Fibroblast of upper back skin (primary cell): ENCODE data around the gene PAPPA.

ENCODE experiments used
- DNase-seq: peaks from one replicate; pipeline ENCODE4 v3.0.0-alpha.2; 2013

Gene PAPPA

DNA sequence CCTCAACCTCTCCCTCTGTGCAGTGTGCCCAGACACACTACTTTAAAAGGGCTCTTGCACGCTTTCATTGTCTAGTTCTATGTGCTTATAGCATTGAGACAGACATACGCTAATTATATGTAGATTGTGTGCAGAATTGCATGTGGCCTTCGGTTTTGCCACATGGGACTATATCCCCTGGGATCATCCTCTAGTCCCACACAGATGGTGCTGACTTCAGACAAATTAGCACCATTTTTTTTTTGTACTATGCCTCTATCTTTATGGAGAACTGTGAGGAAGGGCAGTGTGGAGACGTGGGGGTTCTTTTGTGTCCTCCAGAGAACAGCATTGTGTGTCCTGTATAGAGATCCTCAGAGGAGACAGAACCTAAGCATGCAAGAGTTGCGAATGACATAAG, 29.3 kb downstream of the PAPPA start:
- DNase-seq, result no peak

DNA sequence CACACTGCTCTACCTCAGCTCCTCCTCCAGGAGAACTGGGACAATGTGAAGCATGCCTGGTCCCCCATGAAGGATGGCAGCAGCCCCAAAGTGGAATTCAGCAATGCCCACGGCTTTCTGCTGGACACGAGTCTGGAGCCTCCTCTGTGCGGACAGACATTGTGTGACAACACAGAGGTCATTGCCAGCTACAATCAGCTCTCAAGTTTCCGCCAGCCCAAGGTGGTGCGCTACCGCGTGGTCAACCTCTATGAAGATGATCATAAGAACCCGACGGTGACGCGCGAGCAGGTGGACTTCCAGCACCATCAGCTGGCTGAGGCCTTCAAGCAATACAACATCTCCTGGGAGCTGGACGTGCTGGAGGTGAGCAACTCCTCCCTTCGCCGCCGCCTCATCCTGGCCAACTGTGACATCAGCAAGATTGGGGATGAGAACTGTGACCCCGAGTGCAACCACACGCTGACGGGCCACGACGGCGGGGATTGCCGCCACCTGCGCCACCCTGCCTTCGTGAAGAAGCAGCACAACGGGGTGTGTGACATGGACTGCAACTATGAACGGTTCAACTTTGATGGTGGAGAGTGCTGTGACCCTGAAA, 34.1 kb downstream of the PAPPA start:
- DNase-seq, result no peak

DNA sequence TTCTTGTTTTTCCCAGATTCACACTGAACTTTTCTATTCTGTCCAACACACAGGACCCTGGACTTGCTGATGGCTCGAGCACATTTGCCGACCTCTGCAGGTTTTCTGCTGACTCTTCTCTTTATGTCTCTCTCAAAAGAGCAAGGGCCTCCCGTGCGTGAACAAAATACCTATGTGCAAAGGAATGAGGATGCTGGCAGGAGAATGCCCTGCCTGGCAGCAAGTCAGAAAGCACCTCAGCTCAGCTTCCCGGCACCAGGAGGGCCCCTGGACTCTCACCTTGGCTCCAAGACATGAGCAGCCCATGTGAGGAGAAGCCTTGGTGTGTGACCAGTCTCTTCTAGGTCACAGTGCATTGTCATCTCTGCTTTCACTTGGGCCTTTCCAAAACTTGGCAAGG, 36.1 kb downstream of the PAPPA start:
- no peak for DNase-seq

DNA sequence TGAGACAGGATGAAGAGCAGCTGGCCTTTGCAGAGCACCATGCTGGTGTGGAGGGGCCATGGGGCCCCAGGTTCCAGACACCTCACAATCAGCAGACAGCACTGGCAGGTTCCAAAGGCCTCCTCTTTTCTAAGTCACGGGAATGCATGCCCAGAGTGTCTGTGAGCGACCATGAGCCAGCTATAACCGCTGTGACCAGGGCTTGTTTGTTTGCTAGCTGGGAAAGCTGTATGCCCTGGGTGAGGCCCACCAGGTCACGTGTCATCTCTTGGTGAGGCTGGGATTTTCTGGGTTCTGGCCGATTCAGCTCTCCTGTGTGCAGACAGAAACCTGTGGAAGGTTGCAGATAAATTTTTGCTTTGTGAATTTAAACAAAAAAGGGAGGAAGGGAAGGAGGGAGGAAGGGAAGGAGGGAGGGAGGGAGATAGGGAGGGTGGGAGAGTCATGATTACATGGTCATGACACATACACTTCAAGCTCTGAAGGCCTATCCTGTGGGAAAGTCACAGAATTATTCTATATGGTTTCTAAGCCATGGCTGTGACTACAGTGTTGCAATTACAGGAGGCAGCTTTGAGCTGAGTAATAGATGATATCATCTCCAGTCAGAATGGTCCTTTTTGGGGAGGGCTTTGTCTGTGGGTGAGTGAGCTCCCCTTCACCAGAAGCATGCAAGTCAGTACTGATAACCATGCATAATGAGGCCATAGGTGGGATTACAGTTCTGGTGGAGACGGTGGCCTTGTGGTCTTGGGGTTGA, 37.2 kb downstream of the PAPPA start:
- DNase-seq, result peak; percentile 78

DNA sequence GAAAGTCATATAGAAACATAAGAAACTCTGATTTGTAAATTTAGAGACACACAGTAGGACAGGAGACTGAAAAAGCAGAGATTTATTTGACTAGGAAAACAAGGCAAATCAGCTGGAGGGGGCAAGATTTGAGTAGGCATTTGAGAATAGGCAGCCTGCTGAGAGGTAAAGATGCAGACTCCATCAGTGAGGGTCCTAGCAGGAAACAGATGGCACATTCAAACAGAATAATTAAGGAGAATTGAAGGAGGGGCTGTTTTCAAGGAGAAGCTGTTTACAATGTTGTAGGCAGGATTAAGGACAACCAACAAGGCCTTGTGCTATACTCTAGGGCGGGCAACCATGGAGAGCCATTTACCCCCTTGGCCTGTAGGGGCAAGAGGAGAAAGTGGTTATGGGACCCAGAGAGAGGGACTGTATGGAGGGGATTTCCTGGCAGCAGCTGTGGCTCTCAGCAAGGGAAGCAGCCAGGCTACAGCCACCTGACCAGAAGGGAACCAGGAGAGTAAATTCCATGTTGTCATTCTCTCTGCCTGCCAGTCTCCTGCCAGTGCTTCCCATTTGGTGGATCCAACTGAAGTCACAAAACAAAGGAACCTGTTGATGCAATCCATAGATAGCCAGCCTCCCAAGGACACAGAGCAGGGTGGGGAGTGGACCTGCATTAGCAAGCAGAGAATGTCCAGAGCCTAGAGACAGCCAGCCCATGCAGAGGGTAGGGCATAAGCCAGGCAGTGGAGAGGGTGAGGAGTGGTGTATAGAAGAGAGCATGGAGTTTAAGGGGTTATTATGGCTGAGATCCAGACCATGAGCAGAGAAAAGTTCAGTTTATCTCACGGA, 38.2 kb downstream of the PAPPA start:
- no peak for DNase-seq

DNA sequence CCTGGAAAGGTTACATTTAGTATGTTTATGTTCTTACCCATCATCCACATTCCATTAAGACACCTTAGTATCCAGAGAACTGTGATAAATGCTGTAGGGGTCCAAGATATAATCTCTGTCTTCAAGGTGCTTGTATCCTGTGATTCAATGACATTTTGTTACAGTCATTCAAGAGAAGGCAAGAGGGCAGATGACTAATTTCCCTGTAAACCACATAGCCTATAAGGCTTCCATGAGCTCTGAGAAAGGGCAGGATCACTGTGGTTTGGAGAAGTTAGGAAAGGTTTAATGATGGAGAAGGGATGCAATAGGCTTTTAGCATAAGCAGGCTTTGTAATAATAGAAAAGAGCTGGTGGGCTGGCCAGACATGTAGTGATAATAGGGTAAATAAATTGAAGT, 40.0 kb downstream of the PAPPA start:
- peak; percentile 83 for DNase-seq

DNA sequence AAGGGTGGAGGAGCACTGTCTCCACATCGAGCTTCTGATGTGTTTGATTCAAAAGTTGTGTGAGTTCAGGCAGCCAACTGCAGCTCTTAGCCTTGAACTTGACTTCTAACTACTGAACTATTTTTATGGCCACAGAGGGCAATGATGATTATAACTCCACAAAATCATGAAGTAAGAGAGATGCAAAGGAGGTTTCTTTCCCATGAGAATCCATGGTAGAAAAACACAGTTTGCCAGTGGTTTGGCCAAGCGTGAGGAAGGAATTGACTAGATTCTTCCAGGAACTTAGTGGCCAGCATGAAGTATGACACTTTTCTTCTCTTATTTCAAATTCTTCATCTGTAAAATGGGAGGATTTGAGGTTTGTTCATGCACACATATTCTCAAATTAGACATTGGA, 43.2 kb downstream of the PAPPA start:
- DNase-seq, result no peak

DNA sequence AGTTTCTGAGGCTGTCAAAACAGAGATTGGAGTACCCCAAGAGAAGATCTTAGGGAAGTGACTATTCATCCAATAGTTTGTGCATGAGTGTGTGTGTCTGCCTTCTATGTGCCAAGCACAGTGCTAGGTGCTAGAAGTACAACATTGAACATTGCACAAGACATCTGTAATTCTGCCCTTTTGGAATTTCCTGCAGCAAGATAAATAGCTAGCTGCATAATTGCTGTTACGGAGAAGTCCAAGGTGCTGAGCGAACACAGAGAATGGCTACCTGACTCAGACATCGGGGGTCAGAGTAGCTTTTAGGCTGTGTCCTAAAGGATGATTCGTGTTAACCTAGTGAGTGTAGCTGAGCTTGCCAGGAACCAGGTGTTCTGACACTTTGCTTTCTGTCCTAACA, 44.8 kb downstream of the PAPPA start:
- no peak for DNase-seq

DNA sequence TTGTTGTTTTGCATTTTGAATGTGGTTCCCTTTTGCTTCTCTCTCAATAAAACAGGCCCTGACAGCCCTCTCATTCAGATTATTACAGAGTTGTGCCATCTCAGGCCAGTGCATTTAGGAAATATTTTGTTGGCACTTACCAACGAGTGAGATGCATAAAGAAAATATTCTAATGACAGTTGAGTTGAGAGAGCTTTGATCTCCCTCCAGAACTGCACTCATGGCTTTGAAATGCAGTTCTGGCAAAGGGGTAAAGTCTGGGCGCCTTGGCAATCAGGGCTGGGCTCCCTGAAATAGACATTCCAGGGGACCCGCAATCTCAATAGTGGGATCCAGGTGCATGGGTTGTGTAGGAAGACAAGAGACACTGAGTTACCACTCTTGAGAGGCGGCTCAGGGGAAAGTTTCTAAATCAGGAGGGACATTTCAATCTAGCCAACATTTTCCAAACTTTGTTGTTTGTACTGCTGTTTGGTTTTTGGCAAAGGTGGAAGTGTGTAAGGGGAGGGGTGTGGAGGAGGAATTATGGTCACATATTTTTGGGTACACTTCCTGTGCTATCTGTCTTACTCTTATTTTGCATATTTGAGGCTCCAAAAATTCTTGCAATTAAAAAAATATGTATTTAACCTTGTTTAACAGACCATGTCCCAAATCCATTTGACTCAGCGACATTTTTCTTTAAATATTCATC, 48.8 kb downstream of the PAPPA start:
- no peak for DNase-seq

DNA sequence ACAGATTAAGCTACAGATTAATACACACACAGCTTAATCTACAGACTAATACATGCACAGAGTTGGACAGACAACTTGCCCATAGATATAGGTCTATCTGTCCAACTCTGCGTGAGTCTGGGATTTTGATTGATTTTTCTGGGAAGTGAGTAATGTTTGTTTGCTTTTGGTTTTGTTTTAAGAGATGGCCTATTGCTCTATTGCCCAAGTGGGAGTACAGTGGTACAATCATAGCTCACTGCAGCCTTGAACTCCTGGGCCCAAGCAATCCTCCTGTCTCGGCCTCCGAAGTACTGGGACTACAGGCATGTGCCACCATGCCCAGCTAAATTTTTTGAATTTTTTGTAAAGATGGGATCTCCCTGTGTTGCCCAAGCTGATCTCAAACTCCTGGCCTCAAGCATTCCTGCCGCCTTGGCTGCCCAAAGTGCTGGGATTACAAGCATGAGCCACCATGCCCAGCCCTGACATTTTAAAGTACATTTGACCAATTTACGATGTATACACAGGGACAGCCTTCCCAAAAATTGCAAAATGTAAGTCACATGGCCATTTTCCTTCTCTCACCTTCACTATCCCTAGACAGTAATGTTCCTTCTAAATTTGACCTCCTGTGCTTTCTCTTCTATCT, 50.8 kb downstream of the PAPPA start:
- DNase-seq, result no peak

DNA sequence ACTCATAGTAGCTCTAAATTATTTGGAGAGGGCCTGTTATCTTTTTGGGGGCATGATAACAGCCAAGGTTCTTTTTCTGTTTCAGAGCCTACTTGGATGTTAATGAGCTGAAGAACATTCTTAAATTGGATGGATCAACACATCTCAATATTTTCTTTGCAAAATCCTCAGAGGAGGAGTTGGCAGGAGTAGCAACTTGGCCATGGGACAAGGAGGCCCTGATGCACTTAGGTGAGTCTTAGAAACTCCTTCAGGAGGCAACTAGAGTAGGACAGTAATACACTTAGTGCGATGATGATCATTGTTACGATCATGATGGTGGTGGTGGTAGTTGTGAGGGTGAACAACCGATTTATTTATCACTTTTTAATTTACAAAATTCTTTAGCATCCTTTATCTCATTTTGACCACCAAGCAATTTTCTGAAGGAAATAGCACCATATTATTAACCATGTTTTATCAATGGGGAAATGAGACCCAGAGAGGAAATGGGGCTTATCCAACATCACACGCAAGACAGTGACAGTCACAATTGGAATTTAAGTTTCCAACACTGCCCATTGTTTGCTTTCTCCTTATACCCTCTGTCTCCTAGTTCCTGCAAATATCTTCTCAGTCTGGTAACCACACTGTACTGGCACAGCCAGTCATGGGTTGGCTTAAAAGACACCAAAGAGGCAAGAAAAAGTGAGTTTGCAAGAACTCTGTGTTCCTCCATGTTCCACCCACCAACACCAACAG, 54.0 kb downstream of the PAPPA start:
- no peak for DNase-seq

DNA sequence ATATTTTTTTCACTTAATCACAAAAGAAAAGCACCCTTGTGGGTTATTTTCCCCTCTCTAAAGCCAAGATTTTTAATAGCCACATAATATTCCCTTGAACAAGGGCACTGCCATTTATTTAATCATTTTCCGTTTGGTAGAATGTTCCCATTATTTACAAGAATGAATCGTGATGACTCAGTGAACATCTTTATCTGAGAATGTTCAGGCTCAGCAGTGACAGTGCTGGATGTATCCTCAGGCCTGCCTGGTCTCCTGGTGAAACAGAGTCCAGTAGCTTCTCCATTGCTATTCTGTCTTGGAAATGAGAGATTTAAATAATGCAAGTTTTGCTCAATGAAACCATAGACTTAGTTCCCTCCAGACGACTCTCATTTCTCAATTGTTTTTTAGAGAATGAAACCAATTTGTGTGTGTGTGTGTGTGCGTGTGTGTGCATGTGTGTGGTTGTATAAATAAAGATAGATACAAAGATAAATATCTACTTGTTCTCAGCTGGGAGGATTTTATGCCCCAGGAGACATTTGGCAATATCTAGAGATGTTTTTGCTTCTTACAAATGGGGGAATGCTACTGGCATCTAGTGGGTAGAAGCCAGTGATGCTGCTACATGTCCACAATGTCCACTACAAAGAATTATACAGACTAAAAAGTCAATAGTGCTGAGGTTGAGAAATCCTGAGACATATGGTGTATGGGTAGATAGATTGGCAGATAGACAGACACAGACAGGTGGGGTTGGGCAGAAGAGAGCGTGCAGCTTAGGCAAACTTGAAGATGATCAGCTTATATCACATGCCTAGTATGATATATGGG, 55.0 kb downstream of the PAPPA start:
- peak; percentile 49 for DNase-seq

DNA sequence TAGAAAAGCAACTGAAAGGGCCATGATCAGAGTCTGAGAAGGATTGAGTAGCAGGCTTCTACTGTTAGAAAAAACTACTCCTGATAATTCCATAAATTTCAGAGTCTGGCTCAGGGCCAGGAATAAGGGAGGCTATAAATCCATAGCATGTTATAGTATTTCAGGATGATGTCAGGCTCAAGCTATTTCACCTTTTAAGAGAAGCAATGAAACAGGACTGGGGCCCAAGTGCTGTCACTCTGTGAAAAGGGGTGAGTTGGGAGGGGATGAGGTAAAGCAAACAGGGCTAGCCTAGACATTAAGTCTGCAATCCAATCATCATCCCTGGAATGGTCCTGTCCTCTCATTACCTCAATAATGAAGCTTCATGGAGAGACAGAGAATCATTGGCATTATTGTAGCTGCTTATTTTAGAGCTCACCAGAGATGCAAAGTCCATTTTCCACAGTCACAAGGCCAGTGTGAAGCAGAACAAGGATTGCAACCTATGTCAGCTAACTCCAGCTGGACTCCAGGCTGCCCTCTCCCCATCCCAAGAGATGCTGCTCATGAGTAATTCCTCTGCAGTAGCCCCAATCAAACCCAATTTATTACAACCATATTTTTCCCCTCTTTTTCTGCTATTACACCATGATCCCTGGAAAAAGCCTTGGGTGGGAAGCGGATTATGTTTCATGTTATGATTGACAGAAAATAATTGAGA, 56.0 kb downstream of the PAPPA start:
- DNase-seq, result peak; percentile 72

DNA sequence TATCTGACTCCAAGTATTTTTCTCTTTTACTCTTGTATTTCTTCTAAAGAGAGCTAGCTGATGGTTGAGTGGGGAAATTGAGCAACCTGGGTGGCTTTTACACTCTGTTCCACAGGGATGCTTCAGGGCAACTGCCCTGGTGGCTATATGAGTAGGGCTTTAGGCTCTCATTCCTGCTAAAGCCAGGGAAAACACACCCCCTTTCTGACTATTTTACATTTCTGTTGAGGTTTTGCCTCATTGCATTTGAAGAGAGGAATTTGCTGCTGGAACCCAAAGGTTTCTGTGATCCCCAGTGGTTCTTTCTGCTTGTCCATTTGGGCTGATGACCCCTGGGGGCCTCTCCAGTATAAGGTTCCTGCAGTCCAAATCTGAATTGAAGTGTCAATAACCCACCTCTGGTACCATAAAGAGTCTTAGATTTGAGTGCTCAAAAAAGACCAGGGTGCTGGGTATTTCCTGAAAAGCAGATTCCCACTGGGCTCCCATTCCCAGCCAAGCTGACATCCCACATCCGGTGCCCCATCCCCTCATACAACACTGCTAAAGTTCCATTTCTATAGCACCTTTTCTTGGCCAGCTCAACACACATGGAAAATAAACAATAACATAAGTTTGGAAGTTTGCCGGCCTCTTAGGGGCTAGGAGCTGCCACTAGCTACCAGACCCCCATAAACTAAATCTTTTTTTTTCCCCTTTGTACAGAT, 59.5 kb downstream of the PAPPA start:
- DNase-seq, result no peak

DNA sequence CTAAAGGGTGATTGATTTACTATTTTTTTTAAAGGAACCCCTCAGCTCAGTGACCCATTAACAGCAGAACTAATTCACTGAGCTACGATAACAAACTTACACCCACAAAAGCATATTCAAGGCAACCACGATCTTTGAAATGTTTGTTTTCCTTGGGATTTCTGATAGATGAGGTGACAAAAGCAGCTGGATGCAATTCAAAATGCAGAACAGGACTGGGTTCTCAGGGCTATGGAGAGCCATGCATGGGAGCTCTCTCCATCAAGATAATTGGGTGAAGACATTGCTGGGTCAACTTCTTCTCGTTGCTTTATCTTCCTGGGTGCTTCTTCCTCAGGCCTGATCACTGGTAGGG, 60.1 kb downstream of the PAPPA start:
- DNase-seq, result no peak

DNA sequence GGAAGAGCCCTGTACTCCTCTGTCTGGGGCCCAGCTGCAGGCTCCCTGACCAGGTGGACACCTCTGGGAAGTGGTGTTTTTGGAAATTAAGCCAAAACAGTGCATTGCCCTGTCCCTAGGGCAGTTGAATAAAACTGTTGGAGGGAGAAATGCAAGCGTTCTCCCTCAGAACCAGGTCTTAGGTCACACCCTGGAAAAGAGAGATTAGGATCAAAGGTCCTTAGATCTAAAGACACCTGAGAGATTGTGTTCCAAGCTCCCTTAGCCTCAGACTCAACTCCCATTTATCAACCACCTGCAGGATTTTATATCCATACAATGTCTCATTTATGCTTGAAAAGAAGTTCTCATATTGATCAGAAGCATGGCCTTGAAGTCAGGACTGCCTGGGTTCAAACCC, 64.8 kb downstream of the PAPPA start:
- no peak for DNase-seq

DNA sequence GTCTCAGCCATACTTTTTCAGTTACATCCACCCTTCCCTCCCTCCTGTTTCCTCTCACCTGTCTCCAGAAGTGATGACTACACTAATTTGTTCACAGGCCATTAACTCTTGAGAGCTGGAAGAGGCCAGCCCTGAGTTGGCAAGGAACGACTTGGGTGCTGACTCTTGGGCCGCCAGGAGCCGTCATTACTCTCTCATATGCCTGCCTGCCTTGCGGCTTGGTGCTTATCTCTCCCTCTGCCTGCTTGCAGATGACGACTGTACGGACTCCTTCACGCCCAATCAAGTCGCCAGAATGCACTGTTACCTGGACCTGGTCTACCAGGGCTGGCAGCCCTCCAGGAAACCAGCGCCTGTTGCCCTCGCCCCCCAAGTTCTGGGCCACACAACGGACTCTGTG, 66.1 kb downstream of the PAPPA start:
- DNase-seq, result no peak

DNA sequence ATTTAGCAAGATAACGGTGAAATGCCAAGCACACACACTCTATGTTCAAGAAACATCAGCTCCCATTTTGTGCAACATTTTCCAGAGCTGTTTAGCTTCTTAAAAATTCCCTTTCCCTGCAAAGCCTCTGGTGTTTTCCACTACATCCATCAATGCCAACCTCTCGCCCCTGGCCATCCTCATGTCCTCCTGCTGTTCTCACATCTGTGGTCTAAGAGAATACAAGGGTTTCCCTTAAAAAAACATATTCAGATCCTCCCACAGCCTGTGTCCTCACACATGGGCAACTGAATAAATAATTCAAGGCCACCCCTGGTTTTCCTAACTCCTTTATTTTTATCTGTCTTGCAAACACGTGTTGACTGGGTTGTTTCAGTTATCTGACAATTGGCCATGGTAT, 70.3 kb downstream of the PAPPA start:
- DNase-seq, result no peak

DNA sequence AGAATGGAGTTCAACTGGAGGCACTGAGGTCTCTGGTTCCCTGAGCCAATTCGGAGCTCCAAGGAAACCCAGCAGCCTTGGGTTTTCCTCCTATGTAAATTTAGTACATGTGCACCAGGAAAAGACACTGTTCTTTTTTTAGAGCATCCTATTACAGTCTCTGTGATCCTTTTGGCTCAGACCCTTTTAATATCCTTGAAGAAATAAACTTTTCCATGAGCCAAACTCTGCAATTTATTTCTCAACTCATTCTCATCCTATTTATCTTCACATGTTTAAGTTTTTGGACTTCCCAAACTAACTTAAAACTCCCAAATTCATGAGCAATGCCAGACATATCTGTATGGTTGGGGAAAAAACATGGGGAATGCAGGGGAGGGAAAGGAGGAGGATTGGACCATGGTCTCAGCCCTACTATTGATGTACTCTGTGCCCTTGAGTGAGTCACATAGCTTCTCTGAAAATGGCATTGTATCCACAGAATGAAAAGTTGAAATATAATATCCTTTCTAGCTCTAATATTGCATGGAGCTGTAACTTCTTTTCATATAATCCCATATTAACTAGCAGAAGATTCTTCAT, 76.6 kb downstream of the PAPPA start:
- DNase-seq, result no peak
